ENCODE results near the gene NAPEPLD. TPM values are rescaled to one million over a fixed set of nuclear protein-coding genes. Genes with fewer than 3 reads are reported as not detected.
"Not testable (repeated sequence)": the region's sequence is repeated elsewhere in the genome, so short reads cannot be mapped to it uniquely, and the experiment has no call there.

Gene NAPEPLD
- total and polyA plus RNA-seq, 8 donors = 3.3 to 84.9 (median 27.9) TPM

DNA sequence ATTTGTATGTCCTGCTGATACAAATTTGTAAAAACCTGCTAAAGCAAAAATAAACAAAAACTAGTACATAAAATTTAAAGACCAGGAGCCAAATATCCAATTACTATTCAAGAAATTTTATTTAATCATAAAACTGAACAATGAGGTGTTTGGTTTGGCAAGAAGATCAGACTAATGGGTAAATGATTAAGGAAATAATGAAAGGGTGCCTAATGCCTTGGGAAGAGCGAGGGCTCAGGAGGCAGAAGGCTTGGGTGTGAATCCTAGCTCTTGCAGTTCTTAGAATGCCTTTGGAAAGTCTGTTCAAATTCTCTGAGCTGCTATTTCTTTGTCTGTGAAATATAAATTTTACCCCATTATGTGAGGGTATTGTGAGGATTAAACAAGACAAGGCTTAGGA, 32.4 kb downstream of the NAPEPLD start:
- Histone ChIP-seq H3K4me1 (peaks cover 0 to 9% (median 0%) of the 10 kb centered on the region in 4 donors), H3K4me3 (no peak overlapping the region), H3K27ac (no peak overlapping the region), H3K27me3 (no peaks in the 10 kb centered on the region), H3K36me3 (peaks cover 11 to 64% (median 52%) of the 10 kb centered on the region in 4 donors), H3K9me3 (no peaks in the 10 kb centered on the region)
- WGBS, 5 donors = 36 to 67% (median 50%) methylated on average over 1 of the region's 1 CpG
- DNase-seq = no peak
- intact Hi-C loops (cut with DNase I; ENCODE audit: low total_unique reads) = no loop called here
- TF ChIP-seq, protein P1, sequence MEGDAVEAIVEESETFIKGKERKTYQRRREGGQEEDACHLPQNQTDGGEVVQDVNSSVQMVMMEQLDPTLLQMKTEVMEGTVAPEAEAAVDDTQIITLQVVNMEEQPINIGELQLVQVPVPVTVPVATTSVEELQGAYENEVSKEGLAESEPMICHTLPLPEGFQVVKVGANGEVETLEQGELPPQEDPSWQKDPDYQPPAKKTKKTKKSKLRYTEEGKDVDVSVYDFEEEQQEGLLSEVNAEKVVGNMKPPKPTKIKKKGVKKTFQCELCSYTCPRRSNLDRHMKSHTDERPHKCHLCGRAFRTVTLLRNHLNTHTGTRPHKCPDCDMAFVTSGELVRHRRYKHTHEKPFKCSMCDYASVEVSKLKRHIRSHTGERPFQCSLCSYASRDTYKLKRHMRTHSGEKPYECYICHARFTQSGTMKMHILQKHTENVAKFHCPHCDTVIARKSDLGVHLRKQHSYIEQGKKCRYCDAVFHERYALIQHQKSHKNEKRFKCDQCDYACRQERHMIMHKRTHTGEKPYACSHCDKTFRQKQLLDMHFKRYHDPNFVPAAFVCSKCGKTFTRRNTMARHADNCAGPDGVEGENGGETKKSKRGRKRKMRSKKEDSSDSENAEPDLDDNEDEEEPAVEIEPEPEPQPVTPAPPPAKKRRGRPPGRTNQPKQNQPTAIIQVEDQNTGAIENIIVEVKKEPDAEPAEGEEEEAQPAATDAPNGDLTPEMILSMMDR (IDR thresholded peaks at IDR 0.05) = no peak
- TF ChIP-seq POLR2A (IDR thresholded peaks at IDR 0.05) = no peak
- TF ChIP-seq EP300 (IDR thresholded peaks at IDR 0.05) = no peak
- TF ChIP-seq POLR2AphosphoS5 (IDR thresholded peaks at IDR 0.05) = no peak

DNA sequence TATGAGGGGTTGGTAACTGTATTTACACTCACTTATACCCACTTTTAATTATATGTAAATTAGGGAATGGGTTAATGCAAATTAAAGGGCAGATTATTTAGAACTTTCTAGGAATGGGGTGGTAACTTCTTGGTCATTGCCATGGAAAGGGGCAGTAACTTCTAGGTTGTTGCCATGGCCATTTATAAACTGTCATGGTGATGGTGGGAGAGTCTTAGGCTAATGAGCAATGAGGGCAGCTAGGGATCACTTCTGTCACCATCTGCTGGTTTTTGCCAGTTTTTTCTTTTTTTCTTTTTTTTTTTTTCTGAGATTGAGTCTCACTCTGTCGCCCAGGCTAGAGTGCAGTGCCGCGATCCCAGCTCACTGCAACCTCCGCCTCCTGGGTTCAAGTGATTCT, 33.1 kb downstream of the NAPEPLD start:
- no peaks in the 10 kb centered on the region for H3K27me3 ChIP-seq
- WGBS, 5 donors = 87 to 97% (median 92%) methylated on average over 4 of the region's 4 CpGs
- peaks cover 7 to 57% (median 45%) of the 10 kb centered on the region in 4 donors for H3K36me3 ChIP-seq
- H3K9me3 ChIP-seq = no peaks in the 10 kb centered on the region
- no peak overlapping the region for H3K4me3 ChIP-seq
- TF ChIP-seq POLR2A (IDR thresholded peaks at IDR 0.05) (no peak), POLR2AphosphoS5 (IDR thresholded peaks at IDR 0.05) (no peak)
- TF ChIP-seq, protein P1 (IDR thresholded peaks at IDR 0.05) = no peak
- intact Hi-C loops (cut with DNase I; ENCODE audit: low total_unique reads) = no loop called here
- no peak for DNase-seq
- no peak overlapping the region for H3K27ac ChIP-seq
- peaks cover 0 to 8% (median 0%) of the 10 kb centered on the region in 4 donors for H3K4me1 ChIP-seq

DNA sequence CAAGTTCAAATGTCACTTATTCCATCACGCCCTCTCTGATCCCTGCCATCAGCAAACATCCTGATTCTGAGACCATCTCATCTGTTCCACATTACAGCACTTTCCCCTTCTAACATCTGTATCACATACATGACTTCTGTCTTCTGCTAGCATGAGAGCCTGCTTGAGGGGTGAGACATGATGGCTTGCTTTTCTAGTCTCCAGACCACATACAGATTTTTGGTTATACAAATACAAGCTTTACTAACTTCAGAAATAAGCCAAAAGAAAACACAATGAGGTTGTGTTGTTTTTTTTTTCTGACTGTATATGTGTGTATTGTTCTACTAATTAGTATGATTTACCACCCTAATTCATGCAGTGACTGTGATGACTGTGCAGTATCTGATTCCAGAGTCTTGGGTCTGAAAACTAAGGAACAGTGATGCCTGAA, 34.3 kb downstream of the NAPEPLD start:
- Histone ChIP-seq H3K27ac (no peak overlapping the region), H3K4me3 (no peak overlapping the region), H3K27me3 (no peaks in the 10 kb centered on the region), H3K9me3 (no peaks in the 10 kb centered on the region), H3K4me1 (peaks cover 0 to 8% (median 0%) of the 10 kb centered on the region in 4 donors), H3K36me3 (peaks cover 4 to 46% (median 35%) of the 10 kb centered on the region in 4 donors)
- intact Hi-C loops (cut with DNase I; ENCODE audit: low total_unique reads) = no loop called here
- DNase-seq = no peak
- WGBS, 5 donors = 78 to 92% (median 81%) methylated on average over 1 of the region's 1 CpG
- TF ChIP-seq POLR2A (IDR thresholded peaks at IDR 0.05) (no peak), EP300 (IDR thresholded peaks at IDR 0.05) (no peak), POLR2AphosphoS5 (IDR thresholded peaks at IDR 0.05) (no peak)
- TF ChIP-seq, protein P1 (IDR thresholded peaks at IDR 0.05) = no peak

DNA sequence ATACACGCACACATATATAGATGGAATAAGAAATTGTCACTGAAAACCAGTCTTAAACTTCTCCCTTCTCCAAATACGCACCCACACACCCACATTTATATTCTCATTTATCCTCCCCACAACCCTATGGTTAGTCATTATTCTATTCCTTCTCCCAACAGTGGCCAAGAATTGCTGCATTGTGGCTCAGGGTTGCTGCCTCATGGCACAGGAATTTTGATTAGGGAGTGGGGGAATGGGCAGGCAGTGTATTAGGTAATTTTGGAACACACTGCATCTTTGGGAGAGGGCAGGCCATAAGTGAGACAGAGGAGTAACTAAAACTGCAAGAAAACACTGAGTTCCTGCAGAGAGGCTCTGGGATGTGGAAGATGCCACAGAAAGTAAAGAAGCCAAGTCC, 35.7 kb downstream of the NAPEPLD start:
- TF ChIP-seq POLR2A (IDR thresholded peaks at IDR 0.05) (no peak), EP300 (IDR thresholded peaks at IDR 0.05) (no peak), POLR2AphosphoS5 (IDR thresholded peaks at IDR 0.05) (no peak)
- TF ChIP-seq, protein P1 (IDR thresholded peaks at IDR 0.05) = no peak
- Histone ChIP-seq H3K9me3 (no peaks in the 10 kb centered on the region), H3K27me3 (no peaks in the 10 kb centered on the region), H3K36me3 (peaks cover 0 to 37% (median 29%) of the 10 kb centered on the region in 4 donors), H3K4me3 (no peak overlapping the region), H3K4me1 (peaks cover 0 to 8% (median 0%) of the 10 kb centered on the region in 4 donors), H3K27ac (no peak overlapping the region)
- no peak for DNase-seq
- intact Hi-C loops (cut with DNase I; ENCODE audit: low total_unique reads) = no loop called here
- WGBS, 5 donors = 92 to 99% (median 97%) methylated on average over 2 of the region's 2 CpGs

DNA sequence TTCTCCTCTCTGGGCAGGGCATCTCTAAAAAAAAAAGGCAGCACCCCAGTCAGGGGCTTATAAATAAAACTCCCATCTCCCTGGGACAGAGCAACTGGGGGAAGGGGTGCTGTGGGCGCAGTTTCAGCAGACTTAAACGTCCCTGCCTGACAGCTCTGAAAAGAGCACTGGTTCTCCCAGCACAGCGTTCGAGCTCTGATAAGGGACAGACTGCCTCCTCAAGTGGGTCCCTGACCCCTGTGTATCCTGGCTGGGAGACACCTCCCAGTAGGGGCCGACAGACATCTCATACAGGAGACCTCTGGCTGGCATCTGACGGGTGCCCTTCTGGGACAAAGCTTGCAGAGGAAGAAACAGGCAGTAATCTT, 42.2 kb downstream of the NAPEPLD start:
- H3K27me3 ChIP-seq; DNase-seq; H3K4me3 ChIP-seq; H3K27ac ChIP-seq; intact Hi-C loops (cut with DNase I; ENCODE audit: low total_unique reads); H3K9me3 ChIP-seq: not testable (repeated sequence)
- Histone ChIP-seq H3K36me3 (peaks cover 0 to 36% (median 36%) of the 10 kb centered on the region in 4 donors), H3K4me1 (peaks cover 0 to 12% (median 6%) of the 10 kb centered on the region in 4 donors)
- WGBS, 5 donors = 46 to 65% (median 52%) methylated on average over 6 of the region's 6 CpGs

Measured in stomach (tissue), 9 donors.